Endothelial cell of umbilical vein (primary cell): ENCODE measurements around the gene MATR3. TPM values are rescaled to one million over a fixed set of nuclear protein-coding genes. Genes with fewer than 3 reads are reported as not detected.

Experiments used
- BruUV-seq: library from RNA; stranded (reverse); fragments of 400-500 nt; replicated peaks from 2 replicates; lab custom pipeline; 2021; lab: Mats Ljungman, UMichigan
- CTCF ChIA-PET: fragments of 300-600, 350-600 bp; sonication (Branson Sonifier 250); formaldehyde crosslinking; loops from one replicate; lab custom pipeline; 2021; ENCODE audit warnings: antibody characterized with exemption, inconsistent platforms; lab: Charles Lee
- POLR2A ChIA-PET: fragments of 300-600, 350-600 bp; sonication (Branson Sonifier 250); formaldehyde crosslinking; loops from one replicate; lab custom pipeline; 2021; ENCODE audit warnings: antibody characterized with exemption, inconsistent platforms; lab: Charles Lee
- DNase-seq: peaks from one replicate; pipeline ENCODE4 v3.0.0-alpha.2; 2011; ENCODE audit warnings: low read depth, low spot score
- FAIRE-seq: peaks from 2 replicates; lab custom pipeline; 2011; peaks lifted over from hg19 to GRCh38; lab: Jason Lieb, UNC
- H2AFZ ChIP-seq: 2 replicates; pipeline ENCODE4 v1.6.0; 2012; ENCODE audit warnings: low read depth, low read length, control low read depth, inconsistent platforms
- H3K27ac ChIP-seq: 2 replicates; pipeline ENCODE4 v1.5.1; 2011; ENCODE audit warnings: low read depth, mild to moderate bottlenecking, control low read depth, low read length, moderate library complexity; ENCODE audit not compliant: insufficient read depth
- H3K27me3 ChIP-seq, 2 experiments: 2 replicates each; pipeline versions ENCODE4 v1.6.0 to v1.6.1; 2011; ENCODE audit warnings: low read length in 2 of 2, mixed read lengths in 1 of 2; ENCODE audit not compliant: control insufficient read depth in 2 of 2, insufficient read depth in 2 of 2
- H3K36me3 ChIP-seq, 2 experiments: 2 replicates in 1 of 2; 3 replicates in 1 of 2; pipeline ENCODE4 v1.5.1; 2011; ENCODE audit warnings: low read length in 2 of 2, mild to moderate bottlenecking in 1 of 2, moderate library complexity in 1 of 2; ENCODE audit not compliant: control insufficient read depth in 2 of 2, insufficient read depth in 2 of 2; ENCODE audit errors: extremely low read depth in 1 of 2
- H3K4me1 ChIP-seq: 3 replicates; pipeline ENCODE4 v1.5.1; 2011; ENCODE audit warnings: mild to moderate bottlenecking, low read length; ENCODE audit not compliant: control insufficient read depth, insufficient read depth; ENCODE audit errors: extremely low read depth
- H3K4me2 ChIP-seq: 2 replicates; pipeline ENCODE4 v1.6.1; 2011; ENCODE audit warnings: low read length, control low read depth, mixed read lengths; ENCODE audit not compliant: insufficient read depth
- H3K4me3 ChIP-seq, 3 experiments: fragments of 200-600 bp in 1 of 3; sonication (generic), shearing (Covaris generic) in 1 of 3; replicated peaks in 1 of 3; 2 replicates each; pipeline ENCODE4 v1.5.1; 2011 to 2016; ENCODE audit warnings: control low read depth in 3 of 3, low read length in 3 of 3, mild to moderate bottlenecking in 2 of 3, inconsistent platforms in 1 of 3, low read depth in 1 of 3, moderate library complexity in 1 of 3; ENCODE audit not compliant: insufficient read depth in 1 of 3
- H3K79me2 ChIP-seq: 2 replicates; pipeline ENCODE4 v1.6.0; 2012; ENCODE audit warnings: low read length, inconsistent platforms; ENCODE audit not compliant: control insufficient read depth, insufficient read depth
- H3K9ac ChIP-seq: replicated peaks from 2 replicates; pipeline ENCODE3; 2011; ENCODE audit warnings: low read length, control low read depth; ENCODE audit not compliant: insufficient read depth; ENCODE audit errors: extremely low read depth
- H3K9me1 ChIP-seq: replicated peaks from 3 replicates; pipeline ENCODE4 v1.6.0; 2011; ENCODE audit warnings: mild to moderate bottlenecking, low read length; ENCODE audit not compliant: control insufficient read depth, insufficient read depth; ENCODE audit errors: extremely low read depth
- H3K9me3 ChIP-seq: replicated peaks from 2 replicates; pipeline ENCODE4 v1.5.1; 2012; ENCODE audit warnings: low read length, inconsistent platforms; ENCODE audit not compliant: control insufficient read depth, insufficient read depth
- H4K20me1 ChIP-seq: replicated peaks from 2 replicates; pipeline ENCODE3; 2011; ENCODE audit warnings: mild to moderate bottlenecking, low read length; ENCODE audit not compliant: control insufficient read depth, insufficient read depth; ENCODE audit errors: extremely low read depth
- CTCF ChIP-seq, 2 donors: IDR thresholded peaks; 1 replicate in 1 of 2; 2 replicates in 1 of 2; pipeline ENCODE4 v1.5.1; 2011; ENCODE audit warnings: low read length in 2 of 2, mild to moderate bottlenecking in 2 of 2, moderate library complexity in 2 of 2, control low read depth in 1 of 2, inconsistent platforms in 1 of 2, low read depth in 1 of 2; ENCODE audit not compliant: insufficient read depth in 1 of 2; ENCODE audit errors: extremely low read depth in 1 of 2
- EZH2 ChIP-seq: IDR thresholded peaks from 2 replicates; pipeline ENCODE4 v1.6.1; 2012; ENCODE audit warnings: borderline replicate concordance, low read depth, mild to moderate bottlenecking, moderate library complexity, low read length, inconsistent platforms; ENCODE audit not compliant: severe bottlenecking
- FOS ChIP-seq: IDR thresholded peaks from 2 replicates; pipeline ENCODE4 v1.6.1; 2011; ENCODE audit warnings: mild to moderate bottlenecking, low read length, moderate library complexity, borderline replicate concordance; ENCODE audit not compliant: insufficient read depth
- GATA2 ChIP-seq: IDR thresholded peaks from 2 replicates; pipeline ENCODE4 v1.7.0; 2011; ENCODE audit warnings: low read depth, mild to moderate bottlenecking, moderate library complexity, mixed read lengths, low read length; ENCODE audit not compliant: insufficient read length, insufficient read depth
- JUN ChIP-seq: IDR thresholded peaks from 2 replicates; pipeline ENCODE4 v1.6.1; 2011; ENCODE audit warnings: borderline replicate concordance, low read depth; ENCODE audit not compliant: insufficient read length, insufficient read depth
- MAX ChIP-seq: IDR thresholded peaks from 2 replicates; pipeline ENCODE4 v1.6.1; 2011; ENCODE audit not compliant: insufficient read depth, insufficient read length
- MYC ChIP-seq: IDR thresholded peaks from one replicate; pipeline ENCODE4 v1.6.1; 2011; ENCODE audit warnings: mild to moderate bottlenecking, low read depth, low read length
- POLR2A ChIP-seq: IDR thresholded peaks from 2 replicates; pipeline ENCODE4 v1.6.1; 2012; ENCODE audit warnings: low read depth, mild to moderate bottlenecking, control low read depth, low read length
- POLR2AphosphoS5 ChIP-seq: IDR thresholded peaks from 2 replicates; pipeline ENCODE4 v1.6.1; 2012; ENCODE audit warnings: low read depth, mild to moderate bottlenecking, control low read depth, low read length, moderate library complexity; ENCODE audit not compliant: insufficient read depth
- dilution Hi-C: fragments of 300-500 bp; cut with MboI; formaldehyde crosslinking; loops from one replicate; pipeline ENCODE4 v1.15.0; 2019; ENCODE audit warnings: low sequenced_read_pairs; ENCODE audit not compliant: extremely low pct_ligation_motif_present
- intact Hi-C: fragments of 100-400 bp; cut with micrococcal nuclease; formaldehyde crosslinking; loops from one replicate; pipeline ENCODE4 v1.10.0; 2022
- polyA plus RNA-seq, 4 experiments: library from polyadenylated mRNA; depleted of rRNA in 3 of 4; stranded (reverse) in 3 of 4; unstranded in 1 of 4; fragments of >200 nt; gene quantifications; 2 replicates each; pipeline versions ENCODE4 v1.2.1 to v1.2.3, GENCODE V29; 2011 to 2012; ENCODE audit warnings: missing spikeins in 1 of 4
- total RNA-seq: library from RNA; stranded (reverse); gene quantifications from 2 replicates; pipeline ENCODE4 v1.2.3, GENCODE V29; 2021

Gene MATR3
- total and polyA plus RNA-seq, 2 donors (not counting 3 experiments of a cell fraction or from before 2014, with no cell fraction given), result 64.0 to 158 TPM

GRCh38 chr5:139299486-139299885, 5.9 kb downstream of the MATR3 start:
- BruUV-seq, result no TSS peak
- H3K9me1 ChIP-seq, result no peaks in the 10 kb centered on the region
- no peak overlapping the region for H3K4me2 ChIP-seq
- POLR2A ChIA-PET, result no interaction called here
- FAIRE-seq (no peak), DNase-seq (no peak)
- H3K4me3 ChIP-seq, result no peak overlapping the region
- H4K20me1 ChIP-seq, result peaks cover 53% of the 10 kb centered on the region
- intact Hi-C loops (no loop called here), dilution Hi-C loops (no loop called here)
- H3K9ac ChIP-seq, result no peak overlapping the region
- H3K4me1 ChIP-seq, result peaks cover 17% of the 10 kb centered on the region
- no peaks in the 10 kb centered on the region for H3K9me3 ChIP-seq
- CTCF ChIA-PET, result interaction anchor here (1.0 to 1.1 kb wide), 2 partner anchors 11 to 13 kb away, joined by 3 to 5 read pairs; no protein-coding TSS in a partner anchor
- peaks cover 100% of the 10 kb centered on the region for H3K79me2 ChIP-seq
- H3K36me3 ChIP-seq, result no peaks in the 10 kb centered on the region
- H3K27me3 ChIP-seq, result no peaks in the 10 kb centered on the region
- H3K27ac ChIP-seq, result no peak overlapping the region
- no peak overlapping the region for H2AFZ ChIP-seq
- TF ChIP-seq FOS (no peak), MAX (no peak), CTCF (IDR thresholded peaks at IDR 0.05; ENCODE audit: extremely low read depth in 1 of 2, insufficient read depth in 1 of 2, low read depth in 1 of 2, low read length in 2 of 2) (no peak), EZH2 (no peak), JUN (no peak), POLR2AphosphoS5 (no peak), GATA2 (no peak), POLR2A (no peak), MYC (no peak)
